Left lung (tissue), 14 donors: ENCODE data around the gene OSER1. TPM values are rescaled to one million over a fixed set of nuclear protein-coding genes. Genes with fewer than 3 reads are reported as not detected.

Source experiments
- ATAC-seq: fragments of 200-7000 bp; cut with Tn5 transposase; one replicate; pipeline ENCODE4 v1.9.1; 2020; ENCODE audit warnings: moderate library complexity
- DNase-seq, 4 donors: peaks; one replicate each; pipeline ENCODE4 v3.0.0-alpha.2; 2013 to 2020
- H3K27ac ChIP-seq, 2 donors: fragments of 200-600 bp; sonication (generic) in 1 of 2; one replicate each; pipeline versions ENCODE4 v1.5.0 to v1.8.0; 2020 to 2021
- H3K27me3 ChIP-seq, 2 donors: fragments of 200-600 bp; sonication (generic) in 1 of 2; one replicate each; pipeline versions ENCODE4 v1.5.0 to v1.8.0; 2020 to 2021
- H3K36me3 ChIP-seq, 2 donors: fragments of 200-600 bp; sonication (generic) in 1 of 2; one replicate each; pipeline versions ENCODE4 v1.5.0 to v1.8.0; 2020 to 2021
- H3K4me1 ChIP-seq, 2 donors: fragments of 200-600 bp; one replicate each; pipeline ENCODE4 v1.8.0; 2021
- H3K4me3 ChIP-seq, 2 donors: fragments of 200-600 bp; sonication (generic) in 1 of 2; one replicate each; pipeline versions ENCODE4 v1.5.0 to v1.8.0; 2020 to 2021; ENCODE audit warnings: mild to moderate bottlenecking in 1 of 2
- H3K9me3 ChIP-seq, 2 donors: fragments of 200-600 bp; sonication (generic) in 1 of 2; one replicate each; pipeline versions ENCODE4 v1.5.0 to v1.8.0; 2020 to 2021
- CTCF ChIP-seq, 2 donors: fragments of 200-600 bp; sonication (generic) in 1 of 2; IDR thresholded peaks; one replicate each; pipeline versions ENCODE4 v1.5.0 to v1.8.0; 2021; ENCODE audit warnings: antibody characterized with exemption in 2 of 2
- intact Hi-C, 2 donors: fragments of 100-400 bp; cut with DNase I; formaldehyde crosslinking; loops; one replicate each; pipeline versions ENCODE4 v1.11.2 to v1.14.2; 2022
- long read RNA-seq, 12 donors: library from polyadenylated mRNA in 2 of 12; unstranded in 2 of 12; transcript quantifications; one replicate each; pipeline ENCODE4 v2.0.0 and lab custom pipeline, GENCODE V29; 2019 to 2026
- polyA plus RNA-seq, 6 donors: library from polyadenylated mRNA; unstranded; fragments of 120-200 nt; gene quantifications; one replicate each; pipeline ENCODE4 v1.2.1, GENCODE V29; 2013; ENCODE audit not compliant: insufficient read length in 6 of 6
- total RNA-seq, 2 donors: library from RNA; stranded (reverse); fragmentation: NEBNext Ultra II Directional; extraction: Animal tissue kit (Norgen Biotek cat#: 25700); gene quantifications; one replicate each; pipeline ENCODE4 v1.2.1, GENCODE V29; 2021
- donor health status: DM: no; HTN: yes; CAD: no.
- donor health status: DM: no; HTN: no; CAD: no.

OSER1 gene
- total RNA-seq, result 10 to 100 TPM; 22.3 to 30.0 TPM
- polyA plus RNA-seq, result 10 to 100 TPM; 34.4 to 44.8 (median 39.3) TPM
- long read RNA-seq, donor 1, transcript OSER1-201 (4 exons, 1,572 nt), result major isoform, 27 of 33 reads
- long read RNA-seq, donor 1, partial matches to known transcripts, result 6 of 33 reads
- long read RNA-seq, donor 1, other reads (novel, unspliced or antisense), result 0 of 33 reads
- long read RNA-seq, donor 2, transcript OSER1-201 (4 exons, 1,572 nt), result major isoform, 19 of 24 reads
- long read RNA-seq, donor 2, partial matches to known transcripts, result 5 of 24 reads
- long read RNA-seq, donor 2, other reads (novel, unspliced or antisense), result 0 of 24 reads
- long read RNA-seq, donor 3, transcript OSER1-201 (4 exons, 1,572 nt), result major isoform, 16 of 16 reads
- long read RNA-seq, donor 3, partial matches to known transcripts, result 0 of 16 reads
- long read RNA-seq, donor 3, other reads (novel, unspliced or antisense), result 0 of 16 reads
- long read RNA-seq, donor 4, transcript OSER1-201 (4 exons, 1,572 nt), result major isoform, 17 of 17 reads
- long read RNA-seq, donor 4, partial matches to known transcripts, result 0 of 17 reads
- long read RNA-seq, donor 4, other reads (novel, unspliced or antisense), result 0 of 17 reads
- long read RNA-seq, donor 5, transcript OSER1-201 (4 exons, 1,572 nt), result major isoform, 19 of 24 reads
- long read RNA-seq, donor 5, partial matches to known transcripts, result 5 of 24 reads
- long read RNA-seq, donor 5, other reads (novel, unspliced or antisense), result 0 of 24 reads
- long read RNA-seq, donor 6, transcript OSER1-201 (4 exons, 1,572 nt), result major isoform, 23 of 41 reads
- long read RNA-seq, donor 6, partial matches to known transcripts, result 18 of 41 reads
- long read RNA-seq, donor 6, other reads (novel, unspliced or antisense), result 0 of 41 reads
- long read RNA-seq, donor 7, transcript OSER1-201 (4 exons, 1,572 nt), result major isoform, 16 of 16 reads
- long read RNA-seq, donor 7, partial matches to known transcripts, result 0 of 16 reads
- long read RNA-seq, donor 7, other reads (novel, unspliced or antisense), result 0 of 16 reads
- long read RNA-seq, donor 8, transcript OSER1-201 (4 exons, 1,572 nt), result major isoform, 20 of 20 reads
- long read RNA-seq, donor 8, partial matches to known transcripts, result 0 of 20 reads
- long read RNA-seq, donor 8, other reads (novel, unspliced or antisense), result 0 of 20 reads
- long read RNA-seq, donor 9, result 0 reads
- long read RNA-seq, donor 10, transcript OSER1-201 (4 exons, 1,572 nt), result major isoform, 50 of 59 reads
- long read RNA-seq, donor 10, partial matches to known transcripts, result 4 of 59 reads
- long read RNA-seq, donor 10, other reads (novel, unspliced or antisense), result 5 of 59 reads
- long read RNA-seq, donor 11, transcript OSER1-201 (4 exons, 1,572 nt), result major isoform, 16 of 29 reads
- long read RNA-seq, donor 11, partial matches to known transcripts, result 13 of 29 reads
- long read RNA-seq, donor 11, other reads (novel, unspliced or antisense), result 0 of 29 reads
- long read RNA-seq, donor 12, transcript OSER1-201 (4 exons, 1,572 nt), result major isoform, 13 of 13 reads
- long read RNA-seq, donor 12, partial matches to known transcripts, result 0 of 13 reads
- long read RNA-seq, donor 12, other reads (novel, unspliced or antisense), result 0 of 13 reads

GRCh38 chr20:44210406-44211176 is at the start of gene OSER1:
OSER1 (minus strand) TSS chr20:44210771; CDS start chr20:44206957, 3,814 bp downstream.
- Histone ChIP-seq H3K27me3 (no peaks in the 10 kb centered on the region), H3K36me3 (peaks cover 0 to 13% of the 10 kb centered on the region in 2 donors), H3K27ac (peak within 1 kb of the TSS; percentile 96 to 97), H3K4me3 (peak within 1 kb of the TSS; percentile 93 to 98), H3K4me1 (peaks cover 27 to 61% of the 10 kb centered on the region in 2 donors), H3K9me3 (no peaks in the 10 kb centered on the region)
- ATAC-seq (peak; percentile 93), DNase-seq (peak; percentile 96 to 99 (median 98))
- peak in 1 of 2 donors; percentile 17 for TF ChIP-seq CTCF (IDR thresholded peaks at IDR 0.05)
- intact Hi-C loops, result loop anchor here in 1 of 2 donors (10.0 kb wide), 2 partner anchors 174 to 254 kb away; no protein-coding TSS in a partner anchor

- no peaks in the 10 kb centered on the region for H3K4me1 ChIP-seq
- intact Hi-C loops, result no loop called here
- H3K4me3 ChIP-seq, result no peak overlapping the region
- no peaks in the 10 kb centered on the region for H3K36me3 ChIP-seq
- H3K9me3 ChIP-seq, result no peaks in the 10 kb centered on the region
- no peak overlapping the region for H3K27ac ChIP-seq
- H3K27me3 ChIP-seq, result no peaks in the 10 kb centered on the region
- ATAC-seq (no peak), DNase-seq (no peak)
- TF ChIP-seq CTCF (IDR thresholded peaks at IDR 0.05), result no peak
Measured at GRCh38 chr20:44258226-44258890, 47.8 kb upstream of the OSER1 start.

GRCh38 chr20:44256961-44257360 is 46.4 kb upstream of the OSER1 start:
- H3K36me3 ChIP-seq, result no peaks in the 10 kb centered on the region
- ATAC-seq (no peak), DNase-seq (no peak)
- no peaks in the 10 kb centered on the region for H3K9me3 ChIP-seq
- no peaks in the 10 kb centered on the region for H3K4me1 ChIP-seq
- TF ChIP-seq CTCF (IDR thresholded peaks at IDR 0.05), result no peak
- no peak overlapping the region for H3K4me3 ChIP-seq
- H3K27ac ChIP-seq, result no peak overlapping the region
- H3K27me3 ChIP-seq, result no peaks in the 10 kb centered on the region
- intact Hi-C loops, result no loop called here

GRCh38 chr20:44255942-44256341 is 45.4 kb upstream of the OSER1 start:
- no peak for DNase-seq
- Histone ChIP-seq H3K36me3 (no peaks in the 10 kb centered on the region), H3K4me1 (no peaks in the 10 kb centered on the region), H3K4me3 (no peak overlapping the region), H3K9me3 (no peaks in the 10 kb centered on the region), H3K27ac (no peak overlapping the region), H3K27me3 (no peaks in the 10 kb centered on the region)
- ATAC-seq, result no peak
- intact Hi-C loops, result no loop called here
- TF ChIP-seq CTCF (IDR thresholded peaks at IDR 0.05), result no peak
